ENCODE results near the gene BCL2L2.
"Not testable (repeated sequence)": the region's sequence is repeated elsewhere in the genome, so short reads cannot be mapped to it uniquely, and the experiment has no call there.

The BCL2L2 gene, protein sequence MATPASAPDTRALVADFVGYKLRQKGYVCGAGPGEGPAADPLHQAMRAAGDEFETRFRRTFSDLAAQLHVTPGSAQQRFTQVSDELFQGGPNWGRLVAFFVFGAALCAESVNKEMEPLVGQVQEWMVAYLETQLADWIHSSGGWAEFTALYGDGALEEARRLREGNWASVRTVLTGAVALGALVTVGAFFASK

DNA sequence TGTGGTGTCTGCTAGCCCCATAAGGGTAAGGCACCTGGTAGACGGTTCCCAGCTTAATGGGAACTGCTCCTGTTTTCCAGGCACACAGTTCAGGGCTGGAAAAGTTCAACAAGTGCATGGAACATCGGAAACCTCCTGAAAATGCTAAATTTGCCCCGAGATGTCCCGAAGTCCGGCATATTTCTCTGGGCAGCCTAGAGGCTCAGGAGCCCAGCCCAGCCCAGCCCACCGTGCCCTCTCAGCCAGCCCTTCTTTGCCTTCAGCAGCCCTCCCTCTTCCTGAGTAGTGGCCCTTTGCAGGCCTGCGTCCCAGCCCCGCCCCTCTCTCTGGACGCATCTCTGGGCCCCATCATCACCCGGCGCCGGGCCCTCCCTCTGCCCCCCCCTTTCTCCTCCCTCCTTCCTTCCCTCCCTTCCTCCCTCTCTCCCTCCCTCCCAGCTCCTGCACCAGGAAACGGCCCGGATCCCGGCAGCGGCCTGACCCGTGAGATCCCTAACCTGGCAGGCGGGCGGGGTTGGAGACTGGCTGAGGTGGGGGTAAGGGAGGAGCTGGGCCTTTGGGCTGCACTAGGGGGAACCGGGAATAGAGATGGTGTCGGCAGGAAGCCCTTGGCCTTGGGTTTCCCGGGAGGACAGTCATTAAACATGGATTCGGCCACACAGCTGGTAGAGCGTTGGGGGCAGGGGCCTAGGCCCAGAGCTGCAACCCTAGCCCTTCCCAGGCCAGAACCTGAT is at the start of gene BCL2L2:
TSS of gene BCL2L2 (plus strand) at position 422 of the 734 bp plus-strand sequence. CDS start 935 bp downstream, outside the sequence.
- peak; percentile 83 for DNase-seq

DNA sequence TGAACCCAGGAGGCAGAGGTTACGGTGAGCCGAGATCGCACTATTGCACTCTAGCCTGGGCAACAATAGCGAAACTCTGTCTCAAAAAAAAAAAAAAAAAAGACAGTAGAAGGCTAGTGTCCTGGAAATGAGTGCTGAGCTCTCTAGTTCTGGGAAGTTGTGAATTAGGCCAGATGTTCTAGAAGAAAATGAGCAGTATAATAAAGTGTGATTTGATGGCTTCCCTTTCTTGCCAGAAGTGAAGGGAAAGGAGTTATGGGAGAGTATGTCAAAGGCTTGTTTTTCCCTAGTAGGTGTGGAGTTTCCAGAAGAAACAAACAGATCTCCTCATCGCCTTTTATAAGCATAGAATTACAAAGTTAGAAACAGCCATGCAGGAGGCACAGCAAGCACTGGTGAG is 48.4 kb upstream of the BCL2L2 start:
- DNase-seq, result no peak

DNA sequence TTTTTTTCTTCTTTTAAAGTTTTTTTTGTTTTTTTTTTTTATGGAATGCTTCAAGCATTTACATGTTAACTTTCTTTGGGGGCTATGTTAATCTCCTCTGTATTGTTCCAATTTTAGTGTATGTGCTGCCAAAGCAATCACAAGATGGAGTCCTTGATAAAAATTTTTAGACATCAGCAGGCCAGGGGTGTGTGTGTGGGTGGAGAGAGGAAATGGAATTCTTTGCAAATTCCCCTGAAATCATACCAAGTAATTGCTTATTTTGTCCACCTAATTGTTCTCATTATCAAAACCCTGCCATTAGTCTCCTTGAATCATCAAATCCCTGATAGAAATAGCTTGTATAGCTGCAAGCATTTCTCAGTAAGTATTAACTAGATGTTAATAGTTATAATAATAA is 47.2 kb upstream of the BCL2L2 start:
- DNase-seq, result no peak

DNA sequence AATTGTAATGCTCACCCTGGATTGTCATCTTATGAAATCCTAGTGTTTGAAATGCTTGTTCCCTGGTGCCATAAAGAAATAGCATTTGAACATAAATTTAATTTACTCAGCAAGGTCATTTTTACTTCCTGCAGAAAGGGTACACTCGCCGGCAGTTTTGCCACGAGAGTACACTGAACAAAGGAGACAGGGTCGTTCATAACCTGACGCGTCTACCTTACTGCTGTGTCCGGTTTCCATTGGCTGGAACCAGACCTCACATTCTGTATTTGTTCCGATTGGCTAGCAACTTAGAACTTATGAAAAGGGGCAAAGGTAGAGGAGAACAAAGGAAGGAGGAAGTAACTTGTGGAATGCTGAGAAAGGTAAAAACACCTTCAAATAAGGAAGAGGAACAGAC is 45.8 kb upstream of the BCL2L2 start:
- DNase-seq, result not testable (repeated sequence)

DNA sequence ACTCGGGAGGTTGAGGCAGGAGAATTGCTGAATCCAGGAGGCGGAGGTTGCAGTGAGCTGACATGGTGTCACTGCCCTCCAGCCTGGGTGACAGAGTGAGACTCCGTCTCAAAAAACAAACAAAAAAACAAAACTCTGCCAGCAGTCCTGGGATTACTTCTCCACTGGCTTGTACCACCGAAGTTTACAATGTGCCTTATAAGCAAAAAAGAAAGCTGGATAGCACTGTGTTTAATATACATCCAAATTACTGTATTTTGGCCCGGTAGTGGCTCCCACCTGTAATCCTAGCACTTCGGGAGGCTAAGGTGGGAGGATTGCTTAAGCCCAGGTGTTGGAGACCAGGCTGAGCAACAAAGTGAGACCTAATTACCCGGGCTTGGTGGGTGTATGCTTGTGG is 37.4 kb upstream of the BCL2L2 start:
- no peak for DNase-seq

DNA sequence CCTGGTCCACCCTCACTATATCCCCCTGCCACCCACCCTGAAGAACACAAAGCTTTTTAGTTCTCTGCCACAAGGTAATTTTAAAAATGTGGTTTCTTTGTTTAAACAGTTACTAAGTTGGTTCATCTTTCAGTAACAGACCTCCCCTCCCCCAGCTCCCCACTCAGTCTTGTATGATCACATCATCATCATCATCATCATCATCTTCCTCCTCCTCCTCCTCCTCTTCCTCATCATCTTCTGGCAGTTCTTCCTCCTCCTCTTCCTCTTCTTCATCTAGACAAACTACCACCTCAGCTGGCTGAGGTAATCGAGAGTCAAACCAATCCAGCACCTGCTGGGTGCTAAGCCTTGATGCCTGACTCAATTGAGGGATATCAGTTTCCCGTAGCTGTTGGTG is 31.2 kb upstream of the BCL2L2 start:
- DNase-seq, result no peak

DNA sequence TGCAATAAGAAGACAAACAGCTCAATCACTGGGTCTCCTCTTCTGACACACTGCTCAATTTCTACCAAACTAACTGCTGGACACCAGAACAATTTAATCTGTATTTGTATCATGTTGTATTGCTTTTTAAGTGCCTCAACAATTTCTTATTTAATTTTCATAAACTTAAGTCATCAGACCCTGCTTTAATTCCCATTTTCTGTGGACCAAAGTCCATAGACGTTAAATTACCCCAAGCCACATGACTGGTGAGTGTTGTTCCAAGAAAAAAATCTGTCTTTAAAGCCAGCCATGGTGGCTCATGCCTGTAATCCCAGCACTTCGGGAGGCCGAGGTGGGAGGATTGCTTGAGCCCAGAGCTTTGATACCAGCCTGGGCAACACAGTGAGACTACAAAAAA is 29.4 kb upstream of the BCL2L2 start:
- DNase-seq, result no peak

DNA sequence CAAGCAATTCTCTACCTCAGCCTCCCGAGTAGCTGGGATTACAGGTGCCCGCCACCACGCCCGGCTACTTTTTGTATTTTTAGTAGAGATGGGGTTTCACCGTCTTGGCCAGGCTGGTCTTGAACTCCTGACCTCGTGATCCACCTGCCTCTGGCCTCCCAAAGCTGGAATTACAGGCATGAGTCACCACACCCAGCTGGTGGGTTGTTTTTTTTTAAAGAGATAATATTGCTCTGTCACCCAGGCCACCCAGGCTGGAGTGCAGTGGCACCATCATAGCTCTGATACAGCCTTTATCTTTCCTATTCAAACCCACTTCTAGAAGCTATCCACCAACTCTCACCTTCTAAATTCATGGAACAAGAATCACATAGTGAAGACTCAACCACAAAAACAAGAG is 28.7 kb upstream of the BCL2L2 start:
- peak; percentile 82 for DNase-seq

DNA sequence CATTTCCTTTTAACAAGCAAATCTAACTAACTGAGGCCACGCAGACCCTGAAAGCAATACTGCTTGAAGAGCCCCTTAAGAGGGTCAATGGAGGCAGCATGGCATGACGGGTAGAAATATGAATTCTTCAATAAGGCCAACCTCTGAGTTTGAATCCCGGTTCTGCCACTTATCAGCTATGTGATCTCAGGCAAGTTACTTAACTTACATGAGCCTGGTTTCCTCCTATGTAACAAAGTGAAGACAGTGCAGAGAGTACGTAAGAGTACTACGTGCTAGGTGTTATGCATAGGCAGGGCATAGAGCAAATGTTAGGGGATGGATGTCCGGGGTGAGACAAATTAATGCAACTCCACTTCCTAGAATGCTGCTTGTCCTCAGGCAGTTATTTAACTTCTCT is 25.4 kb upstream of the BCL2L2 start:
- no peak for DNase-seq

DNA sequence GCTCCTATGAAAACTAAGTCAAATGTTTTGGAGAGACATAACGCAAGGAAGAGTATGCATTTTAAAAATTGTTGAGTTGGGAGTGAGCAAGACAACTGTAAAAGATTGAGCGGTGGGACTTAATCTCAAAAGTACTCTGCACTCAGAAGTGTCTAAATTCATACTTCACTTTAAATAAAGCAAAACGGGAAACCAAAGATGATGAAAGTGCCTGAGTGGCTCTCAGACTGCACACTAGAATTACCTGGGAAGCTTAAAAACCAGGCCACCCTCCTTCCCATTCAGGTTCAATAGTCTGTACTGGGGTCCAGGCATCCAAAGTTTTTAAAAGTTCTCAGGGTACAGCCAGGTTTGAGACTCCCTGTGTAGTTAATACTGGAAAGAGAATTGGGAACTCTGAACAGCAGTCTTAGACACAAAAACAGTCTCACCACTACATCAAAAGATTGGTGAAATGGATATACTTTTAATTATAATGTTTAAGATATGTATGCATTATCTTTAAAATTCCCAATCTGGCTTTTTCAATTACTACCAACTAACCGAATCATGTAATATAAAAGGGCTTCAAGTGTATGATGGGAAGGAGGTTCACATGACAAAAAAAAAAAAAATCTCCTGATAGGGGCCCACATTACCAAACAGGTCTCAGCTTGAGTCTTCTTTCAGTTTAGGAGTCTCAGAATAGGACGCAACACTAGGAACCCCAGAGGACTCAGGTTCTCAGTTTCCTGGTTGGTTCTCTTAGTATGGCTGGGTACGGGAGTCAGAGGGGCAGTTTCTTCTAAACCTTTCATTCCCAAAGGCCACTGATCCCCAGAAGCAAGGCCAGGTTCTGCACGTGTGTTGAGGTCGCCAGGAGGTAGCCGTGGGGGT is 21.7 kb upstream of the BCL2L2 start:
- peak; percentile 54 for DNase-seq

DNA sequence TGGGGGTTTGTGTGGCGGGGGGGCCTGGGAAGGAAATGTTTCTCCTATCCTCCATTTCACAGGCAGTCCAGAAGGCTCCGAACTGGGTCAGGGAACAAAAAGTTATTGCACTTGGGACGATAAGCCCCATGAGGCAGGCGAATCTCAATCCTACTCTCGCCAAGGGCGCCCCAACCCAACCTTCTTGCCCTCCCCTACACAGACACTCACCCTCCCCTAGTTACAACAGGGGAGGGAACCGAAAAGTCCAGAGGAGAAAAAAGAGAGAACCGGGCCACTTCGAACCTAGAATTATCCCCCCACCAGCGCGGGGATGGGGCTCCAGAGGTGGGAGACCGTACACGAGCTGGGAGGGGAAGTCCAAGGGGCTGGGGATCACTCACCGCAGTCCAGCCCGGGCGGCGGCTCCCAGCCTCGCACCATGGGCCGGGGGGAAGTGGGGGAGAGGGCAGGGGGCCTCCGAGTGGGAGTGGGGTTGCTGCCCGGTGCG is 21.1 kb upstream of the BCL2L2 start:
- DNase-seq, result peak; percentile 43

DNA sequence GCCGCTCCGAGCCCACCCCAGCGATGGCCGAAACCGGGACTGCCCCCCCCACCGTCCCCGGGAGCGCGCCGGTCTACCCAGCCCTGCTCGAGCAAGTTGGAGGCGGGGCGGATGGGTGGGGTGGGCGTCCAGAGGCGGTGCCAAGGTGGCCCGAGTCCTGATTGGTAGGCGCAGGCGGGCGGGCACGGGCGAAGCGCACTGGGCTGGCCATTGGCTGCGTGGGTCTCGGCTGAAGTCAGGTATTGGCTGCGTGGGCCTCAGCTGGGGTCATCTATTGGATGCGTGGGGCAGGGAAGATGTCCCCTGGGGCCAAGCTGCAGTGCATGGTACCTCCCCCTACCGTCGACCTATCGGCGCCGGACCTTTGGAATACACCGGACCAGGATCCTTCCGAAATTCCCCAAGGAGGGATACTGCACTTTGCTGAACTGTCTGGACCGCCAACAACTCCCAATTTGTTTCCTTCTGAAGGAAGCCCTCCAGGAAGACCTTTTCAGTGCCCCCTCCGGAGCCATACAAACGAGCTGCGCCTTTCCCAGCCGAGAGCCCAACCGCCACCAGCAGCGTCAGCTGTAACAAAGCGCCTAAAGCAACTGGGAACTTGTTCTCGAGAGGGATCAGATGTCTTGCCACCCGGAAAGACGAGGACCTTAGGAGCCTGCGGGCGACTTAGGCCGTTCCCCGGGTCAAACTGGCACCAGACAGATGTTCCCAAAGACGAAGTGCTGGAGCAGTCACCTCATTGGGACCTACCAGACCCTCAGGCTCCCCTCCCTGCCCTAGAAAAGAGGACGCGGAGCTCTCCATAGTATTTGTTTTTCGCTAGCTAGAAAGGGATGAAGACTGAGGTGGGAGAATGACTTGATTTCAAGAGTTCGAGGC is 20.4 kb upstream of the BCL2L2 start, which contains the start of gene HOMEZ:
TSS of gene HOMEZ (minus strand) at position 113 of the 882 bp plus-strand sequence. CDS start 180 bp downstream, outside the sequence.
- DNase-seq, result peak; percentile 98

DNA sequence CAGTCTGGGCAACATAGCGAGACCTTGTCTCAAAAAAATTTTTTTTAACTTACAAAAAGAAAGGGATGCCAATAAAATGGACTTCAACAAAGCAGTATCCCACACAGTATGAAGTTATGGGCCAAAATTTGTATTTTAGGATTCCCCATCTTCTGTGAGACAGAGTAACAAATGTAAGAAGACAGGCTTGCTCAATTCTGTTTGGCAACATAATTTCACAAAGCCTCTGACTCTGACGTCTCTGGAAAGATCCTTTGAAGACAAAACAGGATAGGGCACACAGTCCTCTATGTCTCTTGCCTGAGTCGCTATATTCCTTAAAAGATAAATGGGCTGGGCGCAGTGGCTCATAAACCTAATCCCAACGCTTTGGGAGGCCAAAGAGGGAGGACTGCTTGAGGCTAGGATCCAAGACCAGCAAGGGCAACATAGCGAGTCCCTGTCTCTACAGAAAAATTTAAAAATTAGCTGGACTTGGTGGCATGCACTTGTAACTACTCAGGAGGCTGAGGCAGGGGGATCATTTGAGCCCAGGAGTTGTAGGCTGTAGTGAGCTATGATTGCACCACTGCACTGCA is 19.6 kb upstream of the BCL2L2 start:
- no peak for DNase-seq

DNA sequence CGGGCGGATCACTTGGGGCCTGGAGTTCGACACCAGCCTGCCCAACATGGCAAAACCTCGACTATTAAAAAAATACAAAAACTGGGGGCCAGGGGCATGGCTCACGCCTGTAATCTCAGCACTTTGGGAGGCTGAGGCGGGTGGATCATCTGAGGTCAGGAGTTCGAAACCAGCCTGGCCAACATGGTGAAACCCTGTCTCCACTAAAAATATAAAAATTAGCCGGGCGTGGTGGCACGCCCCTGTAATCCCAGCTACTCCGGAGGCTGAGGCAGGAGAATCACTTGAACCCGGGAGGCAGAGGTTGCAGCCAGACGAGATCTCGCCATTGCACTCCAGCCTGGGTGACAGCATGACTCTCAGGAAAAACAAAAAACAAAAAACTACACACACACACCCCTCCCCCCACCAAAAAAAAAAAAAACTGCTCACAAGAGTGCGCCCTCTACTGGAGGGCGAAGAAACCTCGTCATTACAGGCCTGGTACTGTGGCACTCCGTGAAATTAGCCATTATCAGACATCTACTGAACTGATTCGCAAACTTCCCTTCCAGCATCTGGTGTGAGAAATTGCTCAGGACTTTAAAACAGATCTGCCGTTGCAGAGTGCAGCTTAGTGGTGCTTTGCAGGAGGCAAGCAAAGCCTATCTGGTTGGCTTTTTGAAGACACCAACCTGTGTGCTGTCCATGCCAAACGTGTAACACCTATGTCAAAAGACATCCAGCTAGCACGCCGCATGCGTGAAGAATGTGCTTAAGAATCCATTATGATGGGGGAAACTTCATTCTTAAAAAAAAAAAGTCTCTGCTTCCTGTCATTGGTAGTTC is 11.7 kb upstream of the BCL2L2 start:
- peak; percentile 79 for DNase-seq

DNA sequence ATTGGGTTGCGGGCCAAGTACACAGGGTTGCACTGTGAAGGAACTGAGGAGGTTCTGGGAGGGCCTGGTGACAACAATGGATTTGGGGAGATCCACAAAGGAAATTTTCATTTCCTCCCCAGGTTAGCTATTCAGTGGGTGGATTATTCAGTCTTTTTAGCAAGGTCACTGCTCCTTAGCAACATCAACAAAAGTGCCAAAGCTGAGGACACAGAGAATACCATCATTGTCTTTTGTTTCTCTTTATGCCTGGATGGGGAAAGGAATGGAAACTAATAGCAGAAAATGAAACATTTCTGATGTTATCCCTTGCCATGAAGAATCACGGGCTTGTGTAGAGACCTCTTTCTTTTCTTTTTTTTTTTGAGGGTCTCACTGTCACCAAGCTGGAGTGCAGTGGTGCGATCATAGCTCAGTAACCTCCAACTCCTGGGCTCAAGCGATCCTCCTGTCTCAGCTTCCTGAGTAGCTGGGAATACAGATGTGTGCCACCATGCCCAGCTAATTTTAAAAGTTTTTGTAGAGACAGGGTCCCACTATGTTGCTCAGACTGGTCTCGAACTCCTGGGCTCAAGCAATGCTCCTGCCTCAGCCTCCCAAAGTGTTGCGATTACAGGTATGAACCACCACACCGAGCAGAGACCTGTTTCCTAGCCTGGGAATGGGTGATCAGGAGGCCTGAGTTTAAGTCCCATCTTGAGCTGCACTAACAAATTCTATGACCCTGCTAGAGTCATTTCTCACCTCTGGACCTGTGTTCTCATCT is 10.4 kb upstream of the BCL2L2 start:
- DNase-seq, result no peak

DNA sequence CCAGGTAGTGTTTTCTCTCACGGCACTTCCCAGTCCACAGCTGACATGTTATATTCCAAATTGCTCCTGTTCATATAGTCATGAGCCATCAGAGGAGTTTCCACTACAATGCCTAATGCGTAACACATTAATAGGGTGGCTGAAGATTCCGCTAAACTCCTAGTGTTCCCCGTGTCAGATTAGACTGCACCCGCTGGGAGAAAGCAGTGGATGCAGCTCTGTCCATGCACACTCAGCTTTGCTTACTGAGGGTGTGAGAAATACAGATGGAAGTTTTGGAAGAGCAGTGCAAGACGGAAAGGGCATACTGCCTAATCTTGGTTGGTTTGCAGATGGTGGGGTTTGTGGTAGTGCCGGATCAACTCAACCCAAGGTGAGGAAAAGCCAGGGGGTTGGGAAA is 9.5 kb upstream of the BCL2L2 start:
- DNase-seq, result no peak

DNA sequence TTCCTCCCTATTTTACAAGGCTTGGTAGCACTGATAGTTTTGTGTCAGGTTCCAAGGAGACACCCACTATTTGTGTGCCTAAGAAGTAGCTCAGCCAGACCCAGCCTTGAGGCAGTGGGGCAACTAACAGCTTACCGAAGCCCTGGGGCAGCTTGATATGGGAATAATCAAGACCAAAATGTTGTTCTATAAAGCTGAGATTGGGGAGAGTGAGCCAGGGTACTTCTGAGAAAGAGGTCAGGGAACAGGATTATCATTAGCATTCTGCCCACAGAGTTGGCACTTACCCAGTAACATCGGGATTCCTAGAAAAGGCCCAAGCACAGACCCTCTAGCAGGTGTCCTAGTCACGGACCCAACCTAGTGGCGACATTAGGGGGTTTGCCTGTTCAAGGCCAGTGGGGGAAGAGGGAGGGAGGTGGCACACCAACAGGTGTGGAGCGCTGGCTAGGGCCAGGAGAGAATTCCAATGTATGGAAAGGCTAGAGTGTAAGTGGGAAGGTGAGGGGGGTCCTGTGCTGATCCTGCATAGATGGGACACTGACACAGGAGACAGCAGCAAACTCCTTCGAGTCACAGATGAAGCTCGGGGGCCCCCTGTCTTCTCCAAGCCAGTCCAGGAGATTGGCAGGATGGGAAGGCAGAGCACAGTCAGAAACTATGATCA is 8.9 kb upstream of the BCL2L2 start:
- peak; percentile 91 for DNase-seq

DNA sequence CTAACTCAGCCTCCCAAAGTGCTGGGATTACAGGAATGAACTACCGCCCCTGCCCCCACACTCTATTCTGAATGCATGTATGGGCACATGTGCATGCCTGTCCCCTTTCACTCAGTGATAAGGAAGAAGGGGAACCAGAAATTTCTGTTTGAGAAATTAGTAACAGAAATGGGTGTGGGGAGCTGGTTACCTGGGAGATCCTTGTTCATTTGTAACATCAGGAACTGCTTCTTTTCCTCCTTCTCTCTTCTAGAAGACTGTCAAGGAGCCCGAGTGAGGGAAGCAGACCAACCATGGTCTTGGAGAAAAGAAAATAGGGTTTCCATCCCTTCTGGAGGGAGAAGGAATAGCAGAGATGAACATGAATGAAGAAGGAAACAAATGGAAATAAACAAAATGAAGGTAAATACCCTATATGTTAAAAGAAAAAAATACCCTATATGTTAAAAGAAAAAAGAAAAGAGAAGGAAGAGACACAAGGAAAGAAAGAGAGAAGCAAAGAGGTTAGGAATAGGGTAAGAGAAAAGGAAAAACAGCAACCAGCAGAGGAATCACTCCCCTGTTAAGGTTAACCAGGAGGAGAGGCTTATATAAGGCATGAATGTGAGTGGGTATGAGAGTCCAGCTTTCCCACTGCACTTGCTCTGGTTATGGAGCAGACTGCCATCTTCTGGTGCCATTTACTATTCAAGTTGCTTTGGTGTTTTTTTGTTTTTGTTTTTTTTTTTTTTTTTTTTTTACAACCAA is 7.2 kb upstream of the BCL2L2 start:
- peak; percentile 73 for DNase-seq
